Spleen (tissue), 11 donors: ENCODE data around the gene VWF. TPM values are rescaled to one million over a fixed set of nuclear protein-coding genes. Genes with fewer than 3 reads are reported as not detected.

ENCODE experiments used
- DNase-seq: peaks from one replicate; pipeline ENCODE4 v3.0.0-alpha.2; 2020
- H3K27ac ChIP-seq, 8 donors: fragments of 200-600 bp; sonication (generic) in 7 of 8; 1 replicate in 4 of 8; 2 replicates in 4 of 8; pipeline versions ENCODE4 v1.5.0 to v1.8.0; 2016 to 2021; ENCODE audit warnings: inconsistent platforms in 4 of 8, mild to moderate bottlenecking in 4 of 8, moderate library complexity in 1 of 8
- H3K27me3 ChIP-seq, 7 donors: fragments of 200-600 bp; sonication (generic) in 6 of 7; replicated peaks in 1 of 7; 1 replicate in 4 of 7; 2 replicates in 3 of 7; pipeline versions ENCODE4 v1.5.0 to v1.8.0; 2016 to 2021; ENCODE audit warnings: inconsistent platforms in 3 of 7, mild to moderate bottlenecking in 1 of 7
- H3K36me3 ChIP-seq, 6 donors: fragments of 200-600 bp; sonication (generic) in 5 of 6; 1 replicate in 4 of 6; 2 replicates in 2 of 6; pipeline versions ENCODE4 v1.5.0 to v1.8.0; 2016 to 2021; ENCODE audit warnings: inconsistent platforms in 2 of 6
- H3K4me1 ChIP-seq, 6 donors: fragments of 200-600 bp; sonication (generic) in 5 of 6; 1 replicate in 3 of 6; 2 replicates in 3 of 6; pipeline versions ENCODE4 v1.5.0 to v1.8.0; 2016 to 2021; ENCODE audit warnings: inconsistent platforms in 3 of 6
- H3K4me3 ChIP-seq, 8 donors: fragments of 200-600 bp; sonication (generic) in 7 of 8; 1 replicate in 4 of 8; 2 replicates in 4 of 8; pipeline versions ENCODE4 v1.5.0 to v1.8.0; 2016 to 2021; ENCODE audit warnings: inconsistent platforms in 4 of 8, mild to moderate bottlenecking in 4 of 8, moderate library complexity in 2 of 8
- H3K9me3 ChIP-seq, 8 donors: fragments of 200-600 bp; sonication (generic) in 7 of 8; 1 replicate in 4 of 8; 2 replicates in 4 of 8; pipeline versions ENCODE4 v1.5.0 to v1.8.0; 2016 to 2021; ENCODE audit warnings: inconsistent platforms in 4 of 8
- CTCF ChIP-seq, 11 experiments: fragments of 200-600 bp in 7 of 11; fragments of 450-650 bp in 4 of 11; sonication (generic) in 4 of 11; IDR thresholded peaks in 8 of 11; conservative IDR thresholded peaks in 3 of 11; 1 replicate in 7 of 11; 2 replicates in 4 of 11; pipeline versions ENCODE4 v1.4.0 to v1.8.0; 2016 to 2021; ENCODE audit warnings: antibody characterized with exemption in 11 of 11, inconsistent platforms in 4 of 11, mild to moderate bottlenecking in 1 of 11
- POLR2A ChIP-seq, 3 donors: fragments of 450-650 bp; IDR thresholded peaks; one replicate each; pipeline ENCODE4 v1.5.1; 2017; ENCODE audit warnings: antibody characterized with exemption in 3 of 3, mild to moderate bottlenecking in 1 of 3
- POLR2AphosphoS5 ChIP-seq, 3 donors: sonication (generic); formaldehyde crosslinking; IDR thresholded peaks; one replicate each; pipeline ENCODE4 v1.5.1; 2017; ENCODE audit warnings: antibody characterized with exemption in 3 of 3
- WGBS, 5 donors: extraction: QIAGEN DNeasy Blood & Tissue Kit in 3 of 5; methylation state at CpG; one replicate each; pipeline versions ENCODE4 v1.1.5 to v1.1.7; 2013 to 2018; 5-methylcytosine and 5-hydroxymethylcytosine counted together
- intact Hi-C: fragments of 100-400 bp; cut with DNase I; formaldehyde crosslinking; loops from one replicate; pipeline ENCODE4 v1.15.0; 2023; ENCODE audit warnings: low total_unique reads
- polyA plus RNA-seq, 3 donors: library from polyadenylated mRNA; stranded (reverse); fragments of 200-250 nt; gene quantifications; one replicate each; pipeline ENCODE4 v1.2.1, GENCODE V29; 2013
- total RNA-seq, 7 donors: library from RNA; depleted of rRNA in 3 of 7; stranded (reverse); fragments of >200 nt in 3 of 7; fragmentation: NEBNext Ultra II Directional in 4 of 7; extraction: Animal tissue kit (Norgen Biotek cat#: 25700) in 4 of 7; gene quantifications; one replicate each; pipeline versions ENCODE4 v1.1.0 to v1.2.1, GENCODE V29; 2016 to 2021
- donor health status: healthy with polysubstance abuse.
- donor health status: DM: no; HTN: no; CAD: no; lungs with moderate emphysema.
- donor health status: DM: no; HTN: no; CAD: no.
- donor health status: Bipolar disorder and iron deficiency.
- donor health status: healthy.
- donor health status: DM: no; HTN: no; CAD: no.
- donor health status: DM: yes; HTN: yes; CAD: no.

Gene VWF
- total and polyA plus RNA-seq, 10 donors = 12.9 to 957 (median 321) TPM

- no peaks in the 10 kb centered on the region for H3K36me3 ChIP-seq
- H3K9me3 ChIP-seq = no peaks in the 10 kb centered on the region
- peak; percentile 74 for DNase-seq
- 27 to 43% (median 38%) methylated on average over 17 of the region's 17 CpGs for WGBS, 5 donors
- no peaks in the 10 kb centered on the region for H3K27me3 ChIP-seq
- H3K4me3 ChIP-seq = no peak overlapping the region
- peaks cover 5 to 31% (median 19%) of the 10 kb centered on the region in 6 donors for H3K4me1 ChIP-seq
- intact Hi-C loops = no loop called here
- TF ChIP-seq POLR2A (IDR thresholded peaks at IDR 0.05) (no peak), CTCF (IDR thresholded peaks at IDR 0.05 in 8 of 11, conservative IDR thresholded peaks at IDR 0.05 in 3 of 11) (no peak), POLR2AphosphoS5 (IDR thresholded peaks at IDR 0.05) (peak in 2 of 3 donors; percentile 57 to 59)
- peak overlapping the region in 7 of 8 donors; percentile 10 to 82 (median 53) for H3K27ac ChIP-seq
Measured at GRCh38 chr12:6167327-6168280, 43.1 kb upstream of the VWF start.

GRCh38 chr12:6166808-6167207, 42.3 kb upstream of the VWF start:
- peak; percentile 74 for DNase-seq
- no peaks in the 10 kb centered on the region for H3K36me3 ChIP-seq

GRCh38 chr12:6165395-6165794, 40.9 kb upstream of the VWF start:
- H3K4me3 ChIP-seq = no peak overlapping the region
- no peak overlapping the region for H3K27ac ChIP-seq
- no peak for DNase-seq
- peaks cover 0 to 3% (median 0%) of the 10 kb centered on the region in 7 donors for H3K27me3 ChIP-seq
- H3K4me1 ChIP-seq = peaks cover 5 to 35% (median 17%) of the 10 kb centered on the region in 6 donors
- no peaks in the 10 kb centered on the region for H3K36me3 ChIP-seq
- 76 to 92% (median 85%) methylated on average over 2 of the region's 2 CpGs for WGBS, 5 donors
- H3K9me3 ChIP-seq = no peaks in the 10 kb centered on the region
- TF ChIP-seq POLR2A (IDR thresholded peaks at IDR 0.05) (no peak), CTCF (IDR thresholded peaks at IDR 0.05 in 8 of 11, conservative IDR thresholded peaks at IDR 0.05 in 3 of 11) (no peak), POLR2AphosphoS5 (IDR thresholded peaks at IDR 0.05) (no peak)
- intact Hi-C loops = no loop called here

More at GRCh38 chr12:6166808-6167207, 42.3 kb upstream of the VWF start:
- Histone ChIP-seq H3K9me3 (no peaks in the 10 kb centered on the region), H3K27ac (peak overlapping the region in 5 of 8 donors; percentile 20 to 82 (median 77)), H3K4me1 (peaks cover 5 to 29% (median 15%) of the 10 kb centered on the region in 6 donors), H3K4me3 (no peak overlapping the region), H3K27me3 (no peaks in the 10 kb centered on the region)
- TF ChIP-seq POLR2AphosphoS5 (IDR thresholded peaks at IDR 0.05) (no peak), POLR2A (IDR thresholded peaks at IDR 0.05) (no peak), CTCF (IDR thresholded peaks at IDR 0.05 in 8 of 11, conservative IDR thresholded peaks at IDR 0.05 in 3 of 11) (no peak)
- 60 to 82% (median 71%) methylated on average over 6 of the region's 6 CpGs for WGBS, 5 donors
- intact Hi-C loops = no loop called here
